H1 (cell line): ENCODE results near the gene CHMP4A. TPM values are rescaled to one million over a fixed set of nuclear protein-coding genes. Genes with fewer than 3 reads are reported as not detected.

Source experiments
- BRCA1 ChIP-seq: IDR thresholded peaks from 2 replicates; pipeline ENCODE4 v1.6.1; 2012; ENCODE audit warnings: low read depth, low read length, improper control_type of control experiment
- CTCF ChIP-seq, 3 experiments: IDR thresholded peaks; 1 replicate in 2 of 3; 2 replicates in 1 of 3; pipeline versions ENCODE4 v1.5.1 to v1.6.1; 2011; ENCODE audit warnings: low read length in 3 of 3, mild to moderate bottlenecking in 3 of 3, inconsistent platforms in 2 of 3, low read depth in 1 of 3, moderate library complexity in 1 of 3; ENCODE audit not compliant: insufficient read depth in 1 of 3; ENCODE audit errors: control extremely low read depth in 1 of 3
- RFX5 ChIP-seq: IDR thresholded peaks from 2 replicates; pipeline ENCODE4 v1.6.1; 2011; ENCODE audit warnings: low read depth, low read length, improper control_type of control experiment, borderline replicate concordance
- polyA plus RNA-seq, 7 experiments: library from polyadenylated mRNA; depleted of rRNA in 3 of 7; stranded (reverse) in 5 of 7; unstranded in 2 of 7; fragments of >200 nt in 5 of 7; fragments of 200-250 nt in 2 of 7; gene quantifications; 1 replicate in 5 of 7; 2 replicates in 1 of 7; 4 replicates in 1 of 7; pipeline versions ENCODE4 v1.2.1 to v1.2.3, GENCODE V29; 2011 to 2013; ENCODE audit warnings: missing spikeins in 2 of 7, mixed read lengths in 2 of 7
- total RNA-seq: library from RNA; stranded (reverse); fragmentation: NEBNext Ultra II Directional; extraction: Animal tissue kit (Norgen Biotek cat#: 25700); gene quantifications from 2 replicates; pipeline ENCODE4 v1.2.1, GENCODE V29; 2021

Gene CHMP4A
- total and polyA plus RNA-seq, 2 of the 8 experiments (the other 6 are each of a cell fraction or from before 2014, with no cell fraction given) = 32.9 to 37.6 TPM

GRCh38 chr14:24185741-24186140, 27.5 kb downstream of the CHMP4A start (continued):
- no peak for TF ChIP-seq CTCF (IDR thresholded peaks at IDR 0.05; ENCODE audit: control extremely low read depth in 1 of 3, insufficient read depth in 1 of 3, low read depth in 1 of 3, low read length in 3 of 3)
- no peak for TF ChIP-seq RFX5
- TF ChIP-seq BRCA1 = no peak
